Measurements from ENCODE around the gene HECW1. TPM values are rescaled to one million over a fixed set of nuclear protein-coding genes. Genes with fewer than 3 reads are reported as not detected.
"Not testable (repeated sequence)": the region's sequence is repeated elsewhere in the genome, so short reads cannot be mapped to it uniquely, and the experiment has no call there.

HECW1 gene
- total RNA-seq, 4 donors from 2014 or later: 0.83 to 3.9 (median 2.7) TPM; not detected in 1

DNA sequence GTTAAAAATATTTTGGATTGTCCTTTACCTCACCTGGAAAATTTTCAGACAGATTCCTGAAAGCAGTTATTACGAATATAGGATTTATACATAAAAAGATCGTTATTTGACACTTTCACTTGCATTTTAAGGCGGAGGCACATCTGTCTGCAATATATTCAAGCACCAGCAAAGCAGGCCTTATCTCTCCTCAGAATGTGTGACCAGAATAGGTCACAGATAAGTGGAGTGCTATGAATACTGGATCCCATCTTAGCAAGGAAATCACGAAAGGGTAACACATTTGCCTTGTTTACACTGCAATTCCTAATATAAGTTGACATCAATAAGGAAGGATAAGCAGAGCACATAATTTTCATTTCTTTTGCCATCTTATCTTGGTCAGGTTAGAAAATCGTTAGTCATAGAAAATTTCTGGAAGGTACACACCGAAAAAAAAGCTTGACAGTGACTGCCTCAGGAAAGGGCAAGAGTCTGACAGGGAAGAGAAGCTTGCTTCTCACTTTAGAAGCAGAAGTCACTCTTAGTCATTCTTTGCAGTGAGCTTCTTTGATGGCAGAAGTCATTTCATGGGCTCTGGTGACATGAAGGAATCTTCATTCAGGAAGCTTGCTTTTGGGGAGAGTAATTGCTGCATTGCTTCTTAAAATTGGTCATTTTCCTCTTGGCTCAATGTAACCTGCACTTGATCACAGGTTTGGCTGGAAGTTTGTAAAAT, 372.4 kb downstream of the HECW1 start:
- H3K4me3 ChIP-seq: no peak overlapping the region
- no peaks in the 10 kb centered on the region for H3K9me3 ChIP-seq
- H3K4me1 ChIP-seq: no peaks in the 10 kb centered on the region
- TF ChIP-seq, protein P1, sequence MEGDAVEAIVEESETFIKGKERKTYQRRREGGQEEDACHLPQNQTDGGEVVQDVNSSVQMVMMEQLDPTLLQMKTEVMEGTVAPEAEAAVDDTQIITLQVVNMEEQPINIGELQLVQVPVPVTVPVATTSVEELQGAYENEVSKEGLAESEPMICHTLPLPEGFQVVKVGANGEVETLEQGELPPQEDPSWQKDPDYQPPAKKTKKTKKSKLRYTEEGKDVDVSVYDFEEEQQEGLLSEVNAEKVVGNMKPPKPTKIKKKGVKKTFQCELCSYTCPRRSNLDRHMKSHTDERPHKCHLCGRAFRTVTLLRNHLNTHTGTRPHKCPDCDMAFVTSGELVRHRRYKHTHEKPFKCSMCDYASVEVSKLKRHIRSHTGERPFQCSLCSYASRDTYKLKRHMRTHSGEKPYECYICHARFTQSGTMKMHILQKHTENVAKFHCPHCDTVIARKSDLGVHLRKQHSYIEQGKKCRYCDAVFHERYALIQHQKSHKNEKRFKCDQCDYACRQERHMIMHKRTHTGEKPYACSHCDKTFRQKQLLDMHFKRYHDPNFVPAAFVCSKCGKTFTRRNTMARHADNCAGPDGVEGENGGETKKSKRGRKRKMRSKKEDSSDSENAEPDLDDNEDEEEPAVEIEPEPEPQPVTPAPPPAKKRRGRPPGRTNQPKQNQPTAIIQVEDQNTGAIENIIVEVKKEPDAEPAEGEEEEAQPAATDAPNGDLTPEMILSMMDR (IDR thresholded peaks at IDR 0.05): no peak
- no peak for TF ChIP-seq POLR2A (IDR thresholded peaks at IDR 0.05)
- no peaks in the 10 kb centered on the region for H3K36me3 ChIP-seq
- H3K27ac ChIP-seq: no peak overlapping the region
- DNase-seq: no peak
- no peaks in the 10 kb centered on the region for H3K27me3 ChIP-seq

DNA sequence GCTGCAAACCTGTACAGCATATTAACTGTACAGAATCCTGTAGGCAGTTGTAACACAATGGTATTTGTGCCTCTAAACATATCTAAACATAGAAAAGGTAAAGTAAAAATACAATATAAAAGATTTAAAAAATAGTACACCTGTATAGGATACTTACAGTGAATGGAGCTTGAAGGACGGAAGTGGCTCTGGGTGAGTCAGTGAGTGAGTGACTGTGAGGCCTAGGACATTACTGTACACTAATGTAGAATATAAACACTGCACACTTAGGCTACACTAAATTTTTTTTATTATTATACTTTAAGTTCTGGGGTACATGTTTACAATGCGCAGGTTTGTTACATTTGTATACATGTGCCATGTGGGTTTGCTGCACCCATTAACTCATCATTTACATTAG, 373.1 kb downstream of the HECW1 start:
- Histone ChIP-seq H3K27ac (no peak overlapping the region), H3K4me1 (no peaks in the 10 kb centered on the region), H3K36me3 (no peaks in the 10 kb centered on the region), H3K9me3 (no peaks in the 10 kb centered on the region), H3K4me3 (no peak overlapping the region), H3K27me3 (no peaks in the 10 kb centered on the region)
- TF ChIP-seq, protein P1 (IDR thresholded peaks at IDR 0.05): no peak
- TF ChIP-seq POLR2A (IDR thresholded peaks at IDR 0.05): no peak
- DNase-seq: no peak

DNA sequence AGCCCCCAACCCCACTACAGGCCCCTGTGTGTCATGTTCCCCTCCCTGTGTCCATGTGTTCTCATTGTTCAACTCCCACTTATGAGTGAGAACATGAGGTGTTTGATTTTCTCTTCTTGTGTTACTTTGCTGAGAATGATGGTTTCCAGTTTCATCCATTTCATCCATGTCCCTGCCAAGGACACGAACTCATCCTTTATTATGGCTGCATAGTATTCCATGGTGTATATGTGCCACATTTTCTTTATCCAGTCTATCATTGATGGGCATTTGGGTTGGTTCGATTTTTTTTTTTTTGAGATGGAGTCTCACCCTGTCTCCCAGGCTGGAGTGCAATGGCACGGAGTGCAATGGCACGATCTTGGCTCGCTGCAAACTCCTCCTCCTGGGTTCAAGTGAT, 373.6 kb downstream of the HECW1 start:
- H3K4me3 ChIP-seq, H3K27ac ChIP-seq, H3K4me1 ChIP-seq, H3K9me3 ChIP-seq, H3K27me3 ChIP-seq, DNase-seq, H3K36me3 ChIP-seq: not testable (repeated sequence)

DNA sequence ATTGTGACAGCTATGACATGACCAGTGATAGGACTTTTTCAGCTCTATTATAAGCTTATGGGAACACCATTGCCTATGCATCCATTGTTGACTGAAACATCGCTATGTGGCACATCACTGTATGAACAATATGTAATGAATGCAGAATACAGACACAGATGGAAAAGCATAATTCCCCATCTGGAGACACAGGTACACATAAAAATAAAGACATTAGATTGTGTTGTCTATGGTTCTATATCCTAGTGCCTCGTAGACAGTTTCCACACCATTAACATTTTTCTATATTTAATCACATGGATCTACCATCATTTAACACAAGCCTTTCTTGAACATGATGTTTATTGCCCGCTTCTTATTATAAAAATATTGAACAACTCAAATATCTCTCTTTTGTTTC, 374.2 kb downstream of the HECW1 start:
- H3K4me3 ChIP-seq: no peak overlapping the region
- no peak overlapping the region for H3K27ac ChIP-seq

DNA sequence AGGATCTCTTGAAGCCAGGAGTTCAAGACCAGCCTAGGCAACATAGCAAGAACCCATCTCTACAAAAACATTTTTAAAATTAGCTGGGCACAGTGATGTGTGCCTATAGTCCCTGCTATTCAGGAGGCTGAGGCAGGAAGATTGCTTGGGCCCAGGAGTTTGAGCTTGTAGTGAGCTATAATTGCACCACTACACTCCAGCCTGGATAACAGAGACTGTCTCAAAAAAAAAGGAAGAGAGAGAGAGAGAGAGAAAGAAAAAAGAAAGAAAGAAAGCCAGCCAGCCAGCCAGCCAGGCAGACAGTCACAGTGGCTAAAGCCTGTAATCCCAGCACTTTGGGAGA, 375.3 kb downstream of the HECW1 start:
- no peaks in the 10 kb centered on the region for H3K27me3 ChIP-seq
- no peak overlapping the region for H3K4me3 ChIP-seq
- no peak overlapping the region for H3K27ac ChIP-seq
- H3K36me3 ChIP-seq: no peaks in the 10 kb centered on the region
- H3K4me1 ChIP-seq: no peaks in the 10 kb centered on the region
- TF ChIP-seq POLR2A (IDR thresholded peaks at IDR 0.05): no peak
- TF ChIP-seq, protein P1 (IDR thresholded peaks at IDR 0.05): no peak
- H3K9me3 ChIP-seq: no peaks in the 10 kb centered on the region
- no peak for DNase-seq

More for the DNA sequence above, 374.2 kb downstream of the HECW1 start:
- Histone ChIP-seq H3K27me3 (no peaks in the 10 kb centered on the region), H3K9me3 (no peaks in the 10 kb centered on the region), H3K36me3 (no peaks in the 10 kb centered on the region), H3K4me1 (no peaks in the 10 kb centered on the region)
- no peak for TF ChIP-seq POLR2A (IDR thresholded peaks at IDR 0.05)
- TF ChIP-seq, protein P1 (IDR thresholded peaks at IDR 0.05): no peak
- no peak for DNase-seq

DNA sequence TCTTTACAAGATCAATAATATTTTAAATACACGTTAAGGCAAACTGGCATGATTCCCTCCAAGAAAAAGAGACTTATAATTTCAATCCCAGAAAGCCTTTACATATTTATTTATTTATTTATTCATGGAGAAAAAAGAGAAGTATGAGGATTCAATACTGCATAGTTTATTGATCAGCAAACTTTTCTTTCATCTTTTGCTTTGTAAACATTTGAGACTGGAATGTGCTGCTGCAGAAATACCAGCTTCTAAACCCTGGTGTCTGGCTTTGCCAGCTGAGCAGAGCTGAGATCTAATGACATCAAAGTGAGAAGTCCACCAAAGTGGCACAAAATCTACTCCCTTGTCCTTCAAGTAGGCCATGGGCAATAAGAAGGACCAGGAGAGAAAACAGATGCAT, 376.8 kb downstream of the HECW1 start:
- H3K4me1 ChIP-seq: no peaks in the 10 kb centered on the region
- no peak overlapping the region for H3K27ac ChIP-seq
- TF ChIP-seq, protein P1 (IDR thresholded peaks at IDR 0.05): no peak
- TF ChIP-seq POLR2A (IDR thresholded peaks at IDR 0.05): no peak

More for the DNA sequence above, 376.8 kb downstream of the HECW1 start:
- Histone ChIP-seq H3K4me3 (no peak overlapping the region), H3K9me3 (no peaks in the 10 kb centered on the region), H3K27me3 (no peaks in the 10 kb centered on the region), H3K36me3 (no peaks in the 10 kb centered on the region)
- DNase-seq: no peak
